T-helper 2 cell treated with Interferon-gamma antibody and Interleukin-4, amounts not matched to agents 100 ng/mL and 5 ng/mL, for 36 hours (primary cell): Measurements from ENCODE around the gene OR6V1. TPM values are rescaled to one million over a fixed set of nuclear protein-coding genes. Genes with fewer than 3 reads are reported as not detected.
"Not testable (repeated sequence)": the region's sequence is repeated elsewhere in the genome, so short reads cannot be mapped to it uniquely, and the experiment has no call there.

Source experiments
- intact Hi-C: fragments of 100-400 bp; cut with micrococcal nuclease; formaldehyde crosslinking; loops from one replicate; pipeline ENCODE4 v1.15.1; 2023
- total RNA-seq: library from RNA; stranded (reverse); gene quantifications from 2 replicates; pipeline ENCODE4 v1.2.3, GENCODE V29; 2022

OR6V1 gene
- total RNA-seq, 1 donor from 2014 or later: not detected

DNA sequence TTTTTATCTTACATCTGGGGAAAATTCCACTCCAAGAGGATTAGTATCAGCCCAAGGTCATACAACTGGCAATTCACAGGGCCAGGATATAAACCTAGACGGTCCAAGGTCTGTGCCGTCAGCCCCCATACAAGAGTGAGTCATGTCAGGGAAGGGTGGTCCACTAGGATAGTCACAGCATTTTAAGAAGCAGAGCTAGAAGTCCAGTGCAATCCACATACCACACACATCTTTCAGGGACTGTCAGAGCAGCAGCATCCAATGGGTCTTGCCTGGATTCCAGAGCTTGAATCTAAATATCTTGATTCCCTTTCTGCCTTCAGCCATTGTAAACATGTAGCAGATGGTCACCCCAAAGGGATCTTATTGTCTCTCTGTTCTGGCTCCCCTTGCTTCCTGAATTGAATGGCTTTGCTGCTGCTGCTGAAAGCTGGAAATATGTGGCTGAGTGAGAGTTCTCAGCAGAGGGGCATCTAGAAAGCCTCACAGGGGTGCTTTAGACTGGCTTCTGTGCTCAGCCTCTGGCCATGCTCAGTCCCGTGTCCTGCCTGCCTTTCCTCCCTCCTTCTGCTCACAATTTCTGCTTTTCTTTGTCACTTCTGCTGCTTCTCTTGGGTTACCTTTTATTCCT, 9.9 kb upstream of the OR6V1 start:
- intact Hi-C loops: no loop called here

DNA sequence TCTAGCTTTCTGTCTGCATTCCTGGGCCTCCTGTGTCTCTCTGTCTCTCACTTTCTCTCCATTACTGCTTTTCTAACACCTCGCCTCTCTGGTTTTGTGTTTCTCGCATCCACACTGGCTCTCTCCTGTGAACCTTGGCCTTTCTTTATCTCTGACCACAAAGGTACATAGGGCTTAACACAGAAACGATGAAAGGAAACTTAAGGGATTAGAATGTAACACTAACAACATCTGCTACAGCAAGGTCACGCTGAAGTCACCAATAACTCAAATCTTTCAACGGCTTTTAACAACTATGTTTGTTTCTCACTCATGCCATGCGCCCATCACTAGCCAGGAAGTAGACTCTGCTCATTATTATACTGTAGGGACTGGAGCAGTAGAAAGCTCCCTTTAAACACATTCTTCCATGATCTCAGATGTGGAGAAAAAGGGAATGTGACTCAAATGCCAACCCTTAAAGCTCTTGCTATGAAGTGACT, 9.3 kb upstream of the OR6V1 start:
- intact Hi-C loops: no loop called here

DNA sequence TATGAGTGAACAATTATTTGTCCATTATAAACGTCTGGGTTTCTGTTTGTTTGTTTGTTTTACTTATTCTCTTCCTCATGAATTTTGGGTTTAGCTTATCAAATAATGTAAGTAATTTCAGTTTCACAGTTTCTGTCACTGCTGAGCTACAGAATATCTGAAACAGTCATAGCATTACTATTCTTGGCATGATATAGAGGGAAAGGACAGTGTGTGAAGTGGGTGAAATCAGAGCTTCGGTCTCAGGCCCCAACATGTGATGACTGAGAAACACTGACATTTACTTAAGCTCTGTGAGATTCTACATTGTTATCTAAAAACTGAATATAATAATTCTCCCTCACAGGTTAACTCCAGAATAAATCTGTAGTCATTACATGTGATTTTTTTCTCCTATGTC, 8.8 kb upstream of the OR6V1 start:
- intact Hi-C loops: no loop called here

DNA sequence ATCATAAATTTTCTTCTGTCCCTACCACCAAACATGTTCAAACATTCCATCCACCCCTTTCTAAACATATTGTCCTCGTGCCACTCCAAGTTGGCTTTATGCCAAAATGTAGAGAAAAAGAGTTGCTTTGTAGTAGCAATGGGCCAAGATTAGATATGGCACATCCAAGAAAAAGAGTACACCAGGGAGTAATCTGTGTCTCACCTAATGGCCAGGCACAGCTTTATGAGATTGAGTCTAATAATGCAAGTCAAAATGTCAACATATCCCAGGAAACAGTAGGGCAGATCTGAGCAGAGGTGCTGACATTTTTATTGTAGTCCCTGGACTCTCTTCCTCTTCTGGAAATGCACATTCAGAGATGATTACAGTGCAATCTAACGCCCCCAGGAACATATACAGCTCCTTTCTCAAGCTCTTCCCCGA, 5.7 kb upstream of the OR6V1 start:
- intact Hi-C loops: no loop called here

DNA sequence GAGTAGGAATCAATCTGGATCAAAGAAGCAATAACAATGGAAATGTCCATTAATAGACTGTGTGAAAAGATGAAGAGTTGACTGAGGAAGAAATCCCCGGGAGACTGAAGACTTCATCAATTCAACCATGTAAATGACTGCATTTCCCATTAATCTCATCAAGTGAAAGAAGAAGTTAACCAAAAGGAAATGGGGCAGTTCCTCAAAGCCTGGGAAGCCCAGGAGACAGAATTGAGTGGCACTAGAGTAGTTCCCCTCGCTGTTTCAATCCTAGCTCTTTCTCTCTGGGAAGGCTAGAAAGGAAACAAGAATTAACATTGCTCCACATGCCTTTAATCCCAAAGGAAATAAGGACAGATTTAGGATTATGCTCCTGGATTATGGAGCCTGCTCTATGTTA, 4.8 kb upstream of the OR6V1 start:
- intact Hi-C loops: no loop called here

DNA sequence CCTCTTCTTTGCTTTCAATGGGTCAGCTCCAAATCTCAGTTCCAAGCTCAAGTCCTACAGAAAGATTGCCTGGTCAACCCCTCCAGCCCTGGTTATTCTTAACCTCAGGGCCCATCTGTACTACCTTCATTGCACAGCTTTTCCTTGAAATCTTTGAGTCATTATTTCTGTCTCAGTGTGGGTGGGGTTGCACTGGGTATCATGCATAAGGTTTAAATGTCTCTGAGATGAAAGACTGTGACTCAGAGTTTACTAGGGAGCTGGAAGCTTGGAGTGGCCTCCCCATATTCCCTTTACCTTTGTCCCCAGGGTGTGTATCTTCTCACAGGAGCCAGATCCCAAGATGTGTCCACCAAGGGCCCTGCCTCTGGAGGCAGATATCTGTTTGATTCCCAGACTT, 3.3 kb upstream of the OR6V1 start:
- intact Hi-C loops: no loop called here

DNA sequence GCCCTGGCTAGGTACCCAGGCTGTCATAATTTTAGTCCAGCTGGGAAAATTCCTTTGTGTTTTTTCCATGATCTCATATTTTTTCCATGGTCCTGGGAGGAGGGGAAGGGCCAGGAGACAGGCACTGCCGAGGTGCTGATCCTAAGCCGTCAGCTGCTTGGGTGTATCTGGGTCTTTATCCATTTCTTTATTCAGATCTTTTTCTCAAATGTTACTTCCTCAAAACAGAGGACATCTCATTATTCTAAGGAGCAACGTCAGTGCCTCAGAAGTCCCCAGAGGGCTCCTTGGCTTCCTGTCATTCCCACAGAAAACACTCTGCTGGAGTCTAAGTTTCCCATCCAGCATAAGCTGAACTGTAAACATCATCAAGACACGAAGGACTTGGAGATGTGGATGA, 2.8 kb upstream of the OR6V1 start:
- intact Hi-C loops: no loop called here

DNA sequence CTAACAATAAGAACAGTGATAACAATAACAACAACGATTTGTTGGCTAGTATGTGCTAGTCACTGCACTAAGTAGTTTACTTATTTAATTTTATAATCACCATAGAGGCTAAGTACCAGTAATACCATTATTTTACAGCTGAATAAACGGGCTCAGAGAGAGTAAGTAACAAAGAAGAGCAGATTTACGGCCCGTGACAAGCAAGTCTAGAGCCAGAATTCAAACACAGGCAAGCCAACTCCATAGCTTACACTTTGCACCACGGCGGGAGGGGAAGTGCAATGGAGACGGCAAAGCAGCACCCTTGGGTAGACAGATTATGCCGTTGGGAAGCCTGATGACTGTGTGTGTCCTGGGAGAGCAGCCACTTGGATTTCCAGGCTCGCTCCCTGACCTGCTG, 1.2 kb upstream of the OR6V1 start:
- intact Hi-C loops: no loop called here

DNA sequence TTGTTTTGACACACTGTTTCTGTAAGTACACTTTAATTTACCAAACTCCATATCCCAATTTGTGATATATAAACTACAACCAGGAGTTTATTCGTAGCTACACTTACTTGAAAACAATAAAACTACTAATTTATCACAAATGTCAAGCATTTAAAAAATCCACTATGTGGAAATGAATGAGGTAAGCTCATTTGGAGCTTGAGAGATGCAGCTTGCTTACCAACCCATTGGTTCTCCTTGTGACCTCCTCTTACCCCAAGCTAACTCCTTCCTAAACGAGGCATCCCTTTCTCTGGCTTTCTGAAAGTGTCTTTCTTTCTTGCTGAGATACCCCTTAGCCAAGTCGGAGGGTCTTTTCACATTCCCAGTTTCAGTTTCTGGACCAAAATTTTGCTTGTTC, 2.5 kb downstream of the OR6V1 start:
- intact Hi-C loops: no loop called here

DNA sequence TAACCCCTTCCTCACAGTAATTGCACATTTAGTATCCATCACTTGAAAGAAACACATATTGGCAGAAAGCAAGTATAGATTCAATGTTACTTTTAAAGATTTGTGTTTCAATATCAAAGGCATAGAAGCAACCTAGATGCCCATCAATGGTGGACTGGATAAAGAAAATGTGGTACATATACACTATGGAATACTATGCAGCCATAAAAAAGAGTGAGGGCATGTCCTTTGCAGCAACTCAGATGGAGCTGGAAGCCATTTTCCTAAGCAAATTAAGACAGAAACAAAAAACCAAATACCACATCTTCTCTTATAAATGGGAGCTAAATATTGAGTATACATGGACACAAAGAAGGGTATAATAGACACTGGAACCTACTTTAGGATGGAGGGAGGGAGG, 3.6 kb downstream of the OR6V1 start:
- intact Hi-C loops: no loop called here

DNA sequence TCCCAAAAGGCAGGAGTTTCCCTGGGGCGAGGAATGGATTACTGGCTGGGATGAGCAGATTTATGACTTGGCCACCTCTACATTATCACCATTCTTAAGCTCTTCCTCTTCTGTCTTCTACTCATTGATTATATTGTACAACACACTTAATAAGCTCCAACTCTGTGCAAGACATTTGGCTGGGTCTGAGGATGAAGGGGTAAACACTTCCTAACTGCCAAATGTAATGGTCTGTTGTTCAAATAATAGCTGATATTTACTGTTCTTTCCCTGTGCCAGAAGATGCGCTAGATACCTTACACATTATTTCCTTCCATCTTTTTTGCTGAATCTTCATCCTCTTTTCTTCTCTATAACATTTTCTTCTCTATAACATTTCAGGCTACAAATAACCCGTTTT, 11.6 kb downstream of the OR6V1 start:
- intact Hi-C loops: no loop called here

DNA sequence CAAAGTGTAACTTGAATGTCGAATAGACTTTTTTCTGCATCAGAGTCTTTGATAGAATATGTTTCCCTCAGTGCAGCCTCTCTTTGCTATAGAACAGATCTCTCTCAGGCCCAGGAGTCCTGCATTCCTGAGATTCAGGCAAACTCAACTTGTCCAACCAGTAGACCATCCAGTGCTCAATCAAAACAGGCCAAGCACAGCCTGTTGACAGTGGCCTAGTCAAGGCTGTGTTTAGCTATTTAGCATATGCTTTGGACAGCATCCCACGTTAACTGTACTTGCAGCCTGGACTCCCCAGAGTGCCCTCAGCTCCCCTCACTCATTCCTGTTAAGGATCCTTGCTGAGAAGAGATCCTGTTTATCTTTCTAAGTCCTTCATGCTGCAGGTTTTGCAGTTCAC, 16.3 kb downstream of the OR6V1 start:
- intact Hi-C loops: no loop called here

DNA sequence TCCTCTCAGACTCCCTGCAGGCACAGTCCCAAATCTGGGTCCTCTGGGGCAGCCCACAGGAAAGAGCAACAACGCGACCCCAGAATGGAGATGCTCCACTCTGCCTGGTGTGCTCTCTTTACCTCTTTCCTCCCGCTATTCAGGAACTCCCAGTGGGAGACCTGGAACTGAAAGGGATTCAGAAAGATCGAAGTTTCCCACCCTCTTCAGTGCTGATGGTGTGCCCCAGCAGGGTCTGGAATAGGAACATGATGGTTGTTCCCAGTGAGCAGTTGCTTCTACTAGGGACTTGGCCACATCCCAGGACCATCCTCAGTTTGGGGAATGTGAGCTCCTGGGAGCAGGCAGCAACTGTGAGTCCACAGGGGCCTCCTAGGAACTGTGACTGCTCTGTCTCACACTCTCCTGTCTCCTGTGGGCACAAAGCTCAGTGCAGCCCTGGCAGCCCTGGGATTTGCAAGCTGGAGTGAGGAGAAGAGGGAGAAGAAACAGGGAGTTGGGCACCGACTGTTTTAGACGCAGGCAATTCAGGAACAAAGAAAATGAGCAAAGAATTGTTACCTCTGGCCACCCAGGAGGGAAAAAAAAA, 17.9 kb downstream of the OR6V1 start:
- intact Hi-C loops: no loop called here

DNA sequence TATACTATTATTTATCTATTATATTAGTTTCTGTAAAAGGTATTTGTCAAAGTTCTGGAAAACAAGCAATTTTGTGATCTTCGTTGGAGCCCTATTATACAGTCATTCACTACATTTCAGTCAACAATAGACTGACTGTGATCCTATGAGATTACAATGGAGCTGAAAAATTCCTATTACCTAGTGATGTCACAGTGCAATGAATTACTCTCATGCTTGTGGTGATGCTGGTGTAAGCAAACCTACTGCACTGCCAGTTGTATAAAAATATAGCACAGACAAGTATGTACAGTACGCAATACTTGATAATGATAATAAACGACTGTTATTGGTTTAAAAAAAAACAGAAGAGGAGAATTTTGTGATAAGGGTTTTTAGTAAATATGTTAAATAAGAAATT, 21.4 kb downstream of the OR6V1 start:
- intact Hi-C loops: no loop called here

DNA sequence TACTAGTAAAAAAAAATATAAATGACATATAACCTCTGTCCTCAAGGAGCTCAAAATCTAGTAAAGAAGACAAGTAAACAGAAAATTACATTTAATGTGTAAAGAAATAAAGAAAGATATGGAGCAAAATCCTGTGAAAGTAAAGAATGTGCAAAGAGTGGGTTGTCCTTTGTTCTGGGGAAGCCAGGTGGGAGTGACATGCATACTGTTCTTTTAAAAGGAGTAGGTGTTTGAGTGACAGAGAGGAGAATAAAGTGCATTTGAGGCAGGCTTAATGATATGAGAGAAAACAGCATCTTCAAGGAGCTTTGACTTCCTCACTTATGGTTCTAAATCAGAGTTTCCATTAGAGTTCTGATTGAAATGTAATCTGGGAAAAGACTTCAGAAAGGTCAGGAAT, 22.0 kb downstream of the OR6V1 start:
- intact Hi-C loops: no loop called here

DNA sequence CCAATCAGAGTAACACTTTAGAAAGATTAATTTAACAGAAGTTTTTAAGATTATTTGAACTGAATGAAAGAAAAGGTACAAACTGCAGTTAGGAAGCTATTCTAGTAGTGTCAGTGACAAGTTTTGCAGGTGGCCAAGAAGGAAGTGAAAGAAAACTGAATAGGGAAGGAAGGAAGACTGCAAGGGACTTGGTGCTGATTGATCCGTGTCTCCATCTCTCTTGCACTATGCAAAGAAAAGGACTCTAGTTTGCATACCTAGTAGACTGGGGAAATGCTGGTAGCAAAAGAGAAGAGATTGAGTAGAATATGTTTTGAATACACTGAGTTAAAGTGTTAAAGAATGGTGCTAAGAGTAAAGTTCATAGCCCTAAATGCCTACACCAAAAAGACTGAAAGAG, 33.0 kb downstream of the OR6V1 start:
- intact Hi-C loops: no loop called here

DNA sequence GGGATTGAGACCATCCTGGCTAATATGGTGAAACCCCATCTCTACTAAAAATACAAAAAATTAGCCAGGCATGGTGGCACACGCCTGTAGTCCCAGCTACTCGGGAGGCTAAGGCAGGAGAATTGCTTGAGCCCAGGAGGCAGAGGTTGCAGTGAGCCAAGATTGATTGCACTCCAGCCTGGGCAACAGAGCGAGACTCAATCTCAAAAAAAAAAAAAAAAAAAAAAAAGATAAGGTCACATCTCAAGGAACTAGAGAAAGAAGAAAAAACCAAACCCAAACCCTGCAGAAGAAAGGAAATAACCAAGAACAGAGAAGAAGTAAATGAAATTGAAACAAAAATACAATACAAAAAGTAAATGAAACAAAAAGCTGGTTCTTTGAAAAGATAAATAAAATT, 33.5 kb downstream of the OR6V1 start:
- intact Hi-C loops: not testable (repeated sequence)

DNA sequence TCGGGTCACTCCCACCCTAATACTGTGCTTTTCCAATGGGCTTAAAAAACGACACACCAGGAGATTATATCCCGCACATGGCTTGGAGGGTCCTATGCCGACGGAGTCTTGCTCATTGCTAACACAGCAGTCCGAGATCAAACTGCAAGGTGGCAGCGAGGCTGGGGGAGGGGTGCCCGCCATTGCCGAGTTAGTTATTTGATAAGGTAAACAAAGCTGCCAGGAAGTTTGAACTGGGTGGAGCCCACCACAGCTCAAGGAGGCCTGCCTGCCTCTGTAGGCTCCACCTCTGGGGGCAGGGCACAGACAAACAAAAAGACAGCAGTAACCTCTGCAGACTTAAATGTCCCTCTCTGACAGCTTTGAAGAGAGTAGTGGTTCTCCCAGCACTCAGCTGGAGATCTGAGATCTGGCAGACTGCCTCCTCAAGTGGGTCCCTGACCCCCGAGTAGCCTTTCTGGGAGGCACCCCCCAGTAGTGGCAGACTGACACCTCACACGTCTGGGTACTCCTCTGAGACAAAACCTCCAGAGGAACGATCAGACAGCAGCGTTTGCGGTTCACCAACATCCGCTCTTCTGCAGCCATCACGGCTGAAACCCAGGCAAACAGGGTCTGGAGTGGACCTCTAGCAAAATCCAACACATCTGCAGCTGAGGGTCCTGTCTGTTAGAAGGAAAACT, 36.5 kb downstream of the OR6V1 start:
- intact Hi-C loops: not testable (repeated sequence)

DNA sequence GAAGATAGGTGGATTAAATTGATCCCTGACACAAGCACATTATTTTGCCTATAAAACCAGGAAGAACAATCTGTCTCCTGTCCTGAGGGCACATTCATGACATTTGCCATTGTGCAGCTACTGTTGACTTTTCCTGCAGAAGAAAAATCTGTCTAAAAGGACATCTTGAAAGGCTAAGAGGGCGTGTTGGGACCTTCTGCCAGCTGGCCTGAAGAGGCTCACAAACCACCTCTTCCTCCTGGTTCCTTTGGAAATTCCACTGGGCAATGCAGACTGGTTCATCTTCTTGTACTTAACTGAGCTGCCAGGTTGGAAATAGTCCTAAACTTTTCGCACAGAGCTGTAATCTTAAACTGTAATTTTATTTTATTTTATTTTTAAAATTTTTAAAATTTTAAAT, 44.0 kb downstream of the OR6V1 start:
- intact Hi-C loops: no loop called here

DNA sequence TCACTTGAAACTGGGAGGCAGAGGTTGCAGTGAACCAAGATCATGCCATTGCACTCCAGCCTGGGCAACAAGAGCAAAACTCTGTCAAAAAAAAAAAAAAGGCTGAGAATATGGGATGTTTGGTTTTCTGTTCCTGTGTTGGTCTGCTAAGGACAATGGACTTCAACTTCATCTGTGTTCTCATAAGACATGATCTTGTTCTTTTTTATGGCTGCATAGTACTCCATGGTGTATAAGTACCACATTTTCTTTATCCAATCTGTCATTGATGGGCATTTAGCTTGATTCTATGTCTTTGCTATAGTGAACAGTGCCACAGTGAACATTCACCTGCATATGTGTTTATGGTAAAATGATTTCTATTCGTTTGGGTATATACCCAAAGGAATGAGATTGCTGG, 47.4 kb downstream of the OR6V1 start:
- intact Hi-C loops: not testable (repeated sequence)
